ENCODE results near the gene TMEM259. TPM values are rescaled to one million over a fixed set of nuclear protein-coding genes. Genes with fewer than 3 reads are reported as not detected.

The TMEM259 gene
- total RNA-seq, 4 donors from 2014 or later: 226 to 676 (median 303) TPM

- Histone ChIP-seq H3K27me3 (peaks cover 6% of the 10 kb centered on the region), H3K4me3 (no peak overlapping the region), H3K36me3 (peaks cover 0 to 2% (median 0%) of the 10 kb centered on the region in 4 donors), H3K9me3 (no peaks in the 10 kb centered on the region), H3K4me1 (no peaks in the 10 kb centered on the region), H3K27ac (no peak overlapping the region)
- no peak for TF ChIP-seq POLR2A (IDR thresholded peaks at IDR 0.05)
- TF ChIP-seq POLR2AphosphoS5 (IDR thresholded peaks at IDR 0.05): no peak
- intact Hi-C loops (cut with DNase I; ENCODE audit: low total_unique reads): loop anchor here (10.0 kb wide), 1 partner anchor 212 kb away; no protein-coding TSS in a partner anchor
- DNase-seq: no peak
- in situ Hi-C loops (cut with MboI; ENCODE audit: low pct_ligation_motif_present in 1 of 4, low pct_unique_long_range_greater_than_20kb in 1 of 4, low sequenced_read_pairs in 3 of 4): loop anchor here in 1 of 4 donors (25.0 kb wide), 1 partner anchor 115 kb away; the partner anchor contains the start of genes CFD and ELANE
- 78% methylated on average over 23 of the region's 24 CpGs; no CpG with 5 or more reads in 1 of the 2 donors for WGBS, 2 donors (ENCODE audit: low coverage in 1 of 2)
Measured at GRCh38 chr19:977058-977464, 43.9 kb downstream of the TMEM259 start.

- WGBS, 2 donors (ENCODE audit: low coverage in 1 of 2): 82% methylated on average over 10 of the region's 10 CpGs; no CpG with 5 or more reads in 1 of the 2 donors
- DNase-seq: no peak
- Histone ChIP-seq H3K27me3 (peaks cover 6% of the 10 kb centered on the region), H3K4me3 (no peak overlapping the region), H3K36me3 (peaks cover 0 to 8% (median under 1%) of the 10 kb centered on the region in 4 donors), H3K4me1 (no peaks in the 10 kb centered on the region), H3K9me3 (no peaks in the 10 kb centered on the region), H3K27ac (no peak overlapping the region)
- in situ Hi-C loops (cut with MboI; ENCODE audit: low pct_ligation_motif_present in 1 of 4, low pct_unique_long_range_greater_than_20kb in 1 of 4, low sequenced_read_pairs in 3 of 4): loop anchor here in 1 of 4 donors (25.0 kb wide), 1 partner anchor 114 kb away; the partner anchor contains the start of genes CFD and ELANE
- TF ChIP-seq CTCF (IDR thresholded peaks at IDR 0.05): no peak
- TF ChIP-seq POLR2AphosphoS5 (IDR thresholded peaks at IDR 0.05): no peak
- no peak for TF ChIP-seq EP300 (IDR thresholded peaks at IDR 0.05; ENCODE audit: low read depth)
- intact Hi-C loops (cut with DNase I; ENCODE audit: low total_unique reads): loop anchor here (10.0 kb wide), 1 partner anchor 212 kb away; no protein-coding TSS in a partner anchor
Measured at GRCh38 chr19:976476-976875, 44.4 kb downstream of the TMEM259 start.

- Histone ChIP-seq H3K4me1 (no peaks in the 10 kb centered on the region), H3K9me3 (peaks cover 8% of the 10 kb centered on the region in 2 donors), H3K36me3 (peaks cover 0 to 18% (median 10%) of the 10 kb centered on the region in 4 donors), H3K27me3 (peaks cover 6% of the 10 kb centered on the region), H3K4me3 (no peak overlapping the region), H3K27ac (no peak overlapping the region)
- in situ Hi-C loops (cut with MboI; ENCODE audit: low pct_ligation_motif_present in 1 of 4, low pct_unique_long_range_greater_than_20kb in 1 of 4, low sequenced_read_pairs in 3 of 4) (loop anchor here in 1 of 4 donors (25.0 kb wide), 1 partner anchor 112 kb away; the partner anchor contains the start of genes CFD and ELANE), intact Hi-C loops (cut with DNase I; ENCODE audit: low total_unique reads) (loop anchor here (10.0 kb wide), 1 partner anchor 210 kb away; no protein-coding TSS in a partner anchor)
- 88% methylated on average over 23 of the region's 37 CpGs; no CpG with 5 or more reads in 1 of the 2 donors for WGBS, 2 donors (ENCODE audit: low coverage in 1 of 2)
- DNase-seq: no peak
- TF ChIP-seq CTCF (IDR thresholded peaks at IDR 0.05) (no peak), POLR2AphosphoS5 (IDR thresholded peaks at IDR 0.05) (no peak), POLR2A (IDR thresholded peaks at IDR 0.05) (no peak), EP300 (IDR thresholded peaks at IDR 0.05; ENCODE audit: low read depth) (no peak)
Measured at GRCh38 chr19:974564-975257, 46.2 kb downstream of the TMEM259 start.

- DNase-seq: no peak
- Histone ChIP-seq H3K4me3 (no peak overlapping the region), H3K27me3 (peaks cover under 1% of the 10 kb centered on the region), H3K9me3 (peaks cover 8% of the 10 kb centered on the region in 2 donors), H3K27ac (no peak overlapping the region), H3K4me1 (no peaks in the 10 kb centered on the region), H3K36me3 (peaks cover 0 to 24% (median 12%) of the 10 kb centered on the region in 4 donors)
- no peak for TF ChIP-seq EP300 (IDR thresholded peaks at IDR 0.05; ENCODE audit: low read depth)
- TF ChIP-seq POLR2A (IDR thresholded peaks at IDR 0.05): no peak
- TF ChIP-seq CTCF (IDR thresholded peaks at IDR 0.05): no peak
- TF ChIP-seq POLR2AphosphoS5 (IDR thresholded peaks at IDR 0.05): no peak
- intact Hi-C loops (cut with DNase I; ENCODE audit: low total_unique reads): loop anchor here (10.0 kb wide), 1 partner anchor 209 kb away; no protein-coding TSS in a partner anchor
- WGBS, 2 donors (ENCODE audit: low coverage in 1 of 2): 82% methylated on average over 28 of the region's 29 CpGs; no CpG with 5 or more reads in 1 of the 2 donors
- in situ Hi-C loops (cut with MboI; ENCODE audit: low pct_ligation_motif_present in 1 of 4, low pct_unique_long_range_greater_than_20kb in 1 of 4, low sequenced_read_pairs in 3 of 4): no loop called here
Measured at GRCh38 chr19:973726-974563, 47.0 kb downstream of the TMEM259 start.
